ENCODE results near the gene E4F1.

- no peak for TF ChIP-seq CTCF (IDR thresholded peaks at IDR 0.05)
- TF ChIP-seq ZFX (IDR thresholded peaks at IDR 0.05; ENCODE audit: borderline replicate concordance) = no peak
These were observed 27.0 kb upstream of the E4F1 start, which contains the start of gene CASKIN1 for GRCh38 chr16:2196162-2196980.

All from 22Rv1 (cell line).